SK-N-MC (cell line): ENCODE results near the gene L3MBTL1.

Experiments
- DNase-seq: peaks from one replicate; pipeline ENCODE4 v3.0.0-alpha.2; 2011; ENCODE audit warnings: low read depth, low spot score
- H3K27ac ChIP-seq: fragments of 200-600 bp; sonication (generic); 2 replicates; pipeline ENCODE4 v1.5.1; 2016; ENCODE audit warnings: mixed run types
- H3K36me3 ChIP-seq: fragments of 200-600 bp; sonication (generic); 2 replicates; pipeline ENCODE4 v1.6.1; 2017; ENCODE audit warnings: antibody characterized with exemption, low read length, mixed read lengths; ENCODE audit not compliant: insufficient read depth
- H3K4me3 ChIP-seq: fragments of 200-600 bp; sonication (generic); 2 replicates; pipeline ENCODE4 v1.5.1; 2016
- H3K9ac ChIP-seq: fragments of 200-600 bp; sonication (generic); 2 replicates; pipeline ENCODE4 v1.8.0; 2017; ENCODE audit warnings: mixed run types, mixed read lengths; ENCODE audit not compliant: insufficient read length
- H3K9me3 ChIP-seq: fragments of 200-600 bp; sonication (generic); 2 replicates; pipeline ENCODE4 v1.6.1; 2017; ENCODE audit warnings: low read depth, mild to moderate bottlenecking, antibody characterized with exemption, low read length, moderate library complexity, mixed read lengths
- EZH2 ChIP-seq: fragments of 200-600 bp; sonication (generic); IDR thresholded peaks from one replicate; pipeline ENCODE4 v1.6.1; 2017; ENCODE audit warnings: antibody characterized with exemption
- FOXP2 ChIP-seq: optimal IDR thresholded peaks from 2 replicates; pipeline ENCODE3; 2011; ENCODE audit warnings: mild to moderate bottlenecking, moderate library complexity; ENCODE audit not compliant: insufficient read depth; ENCODE audit errors: extremely low read length, control extremely low read depth
- POLR2AphosphoS5 ChIP-seq: IDR thresholded peaks from 2 replicates; pipeline ENCODE4 v1.6.1; 2012; ENCODE audit warnings: mild to moderate bottlenecking, low read depth, low read length, borderline replicate concordance

The L3MBTL1 gene

GRCh38 chr20:43513931-43514647 is 6.6 kb downstream of the L3MBTL1 start:
- TF ChIP-seq POLR2AphosphoS5 (no peak; the same call in 1 of the 2 replicates), FOXP2 (no peak), EZH2 (no peak)
- Histone ChIP-seq H3K9me3 (no peaks in the 10 kb centered on the region), H3K36me3 (no peaks in the 10 kb centered on the region), H3K27ac (no peak overlapping the region), H3K9ac (peak overlapping the region; percentile 64), H3K4me3 (peak overlapping the region; percentile 82)
- DNase-seq: peak; percentile 79

- Histone ChIP-seq H3K27ac (no peak overlapping the region), H3K9ac (peak overlapping the region; percentile 64), H3K36me3 (no peaks in the 10 kb centered on the region), H3K9me3 (no peaks in the 10 kb centered on the region), H3K4me3 (peak overlapping the region; percentile 82)
- DNase-seq: no peak
- TF ChIP-seq FOXP2 (no peak), POLR2AphosphoS5 (no peak), EZH2 (no peak)
Observed at GRCh38 chr20:43514648-43514999, 7.1 kb downstream of the L3MBTL1 start.

- H3K9me3 ChIP-seq: no peaks in the 10 kb centered on the region
- no peak for TF ChIP-seq EZH2
- H3K27ac ChIP-seq: no peak overlapping the region
- no peaks in the 10 kb centered on the region for H3K36me3 ChIP-seq
- no peak overlapping the region for H3K9ac ChIP-seq
- peak overlapping the region; percentile 82; the same call in 1 of the 2 replicates for H3K4me3 ChIP-seq
- no peak for DNase-seq
Observed at GRCh38 chr20:43515628-43516027, 8.1 kb downstream of the L3MBTL1 start.

- no peaks in the 10 kb centered on the region for H3K9me3 ChIP-seq
- no peak overlapping the region for H3K27ac ChIP-seq
- H3K4me3 ChIP-seq: no peak overlapping the region
- H3K36me3 ChIP-seq: no peaks in the 10 kb centered on the region
- H3K9ac ChIP-seq: no peak overlapping the region
- no peak for TF ChIP-seq POLR2AphosphoS5
- no peak for TF ChIP-seq EZH2
- TF ChIP-seq FOXP2: no peak
- DNase-seq: no peak
Observed at GRCh38 chr20:43516251-43516824, 8.8 kb downstream of the L3MBTL1 start.

GRCh38 chr20:43520074-43520630 is 12.7 kb downstream of the L3MBTL1 start:
- no peak for DNase-seq
- H3K4me3 ChIP-seq: no peak overlapping the region
- TF ChIP-seq POLR2AphosphoS5 (no peak), EZH2 (no peak), FOXP2 (no peak)

GRCh38 chr20:43525021-43525420 is 17.5 kb downstream of the L3MBTL1 start:
- Histone ChIP-seq H3K27ac (no peak overlapping the region), H3K9me3 (no peaks in the 10 kb centered on the region), H3K4me3 (no peak overlapping the region), H3K36me3 (no peaks in the 10 kb centered on the region), H3K9ac (no peak overlapping the region)
- DNase-seq: no peak
- TF ChIP-seq POLR2AphosphoS5: no peak

More at GRCh38 chr20:43520074-43520630, 12.7 kb downstream of the L3MBTL1 start:
- H3K9ac ChIP-seq: no peak overlapping the region
- H3K9me3 ChIP-seq: no peaks in the 10 kb centered on the region
- H3K36me3 ChIP-seq: no peaks in the 10 kb centered on the region
- no peak overlapping the region for H3K27ac ChIP-seq

GRCh38 chr20:43528258-43528875 is 20.9 kb downstream of the L3MBTL1 start:
- Histone ChIP-seq H3K9me3 (no peaks in the 10 kb centered on the region), H3K36me3 (no peaks in the 10 kb centered on the region)
- TF ChIP-seq POLR2AphosphoS5 (no peak), EZH2 (no peak), FOXP2 (no peak)

GRCh38 chr20:43529051-43529450 is 21.6 kb downstream of the L3MBTL1 start:
- Histone ChIP-seq H3K9ac (no peak overlapping the region), H3K36me3 (no peaks in the 10 kb centered on the region), H3K27ac (no peak overlapping the region), H3K9me3 (no peaks in the 10 kb centered on the region), H3K4me3 (no peak overlapping the region)
- no peak for DNase-seq
- TF ChIP-seq FOXP2: no peak
- TF ChIP-seq POLR2AphosphoS5: no peak
- TF ChIP-seq EZH2: no peak

More at GRCh38 chr20:43528258-43528875, 20.9 kb downstream of the L3MBTL1 start:
- H3K4me3 ChIP-seq: no peak overlapping the region
- no peak overlapping the region for H3K9ac ChIP-seq
- H3K27ac ChIP-seq: no peak overlapping the region
- no peak for DNase-seq
